HG02759 (cell line): ENCODE data around the gene CFAP20DC.
A peak's percentile ranks its signal among the peaks of the same experiment; 100 is the strongest.
"Not testable (repeated sequence)": the region's sequence is repeated elsewhere in the genome, so short reads cannot be mapped to it uniquely, and the experiment has no call there.

Experiments
- ATAC-seq: cut with Tn5 transposase; IDR thresholded peaks from one replicate; pipeline ENCODE4 v1.9.1; 2021; ENCODE audit warnings: mild to moderate bottlenecking, moderate library complexity; ENCODE audit not compliant: unreplicated experiment

Gene CFAP20DC

GRCh38 chr3:58967866-58968265, 82.0 kb downstream of the CFAP20DC start:
- ATAC-seq, result not testable (repeated sequence)

- ATAC-seq, result no peak
These were observed 84.0 kb downstream of the CFAP20DC start for GRCh38 chr3:58965865-58966264.

- ATAC-seq, result no peak
These were observed 85.8 kb downstream of the CFAP20DC start for GRCh38 chr3:58963928-58964503.

GRCh38 chr3:58962816-58963215, 87.0 kb downstream of the CFAP20DC start:
- no peak for ATAC-seq

- ATAC-seq, result no peak
These were observed 87.7 kb downstream of the CFAP20DC start for GRCh38 chr3:58962040-58962651.

- no peak for ATAC-seq
These were observed 94.5 kb downstream of the CFAP20DC start for GRCh38 chr3:58955308-58955707.

GRCh38 chr3:58953288-58953687, 96.5 kb downstream of the CFAP20DC start:
- ATAC-seq, result no peak

GRCh38 chr3:58952128-58952917, 97.5 kb downstream of the CFAP20DC start:
- ATAC-seq, result peak; percentile 91

- ATAC-seq, result no peak
These were observed 101.8 kb downstream of the CFAP20DC start for GRCh38 chr3:58948018-58948417.

- no peak for ATAC-seq
These were observed 103.0 kb downstream of the CFAP20DC start for GRCh38 chr3:58946875-58947274.

GRCh38 chr3:58938057-58938456, 111.8 kb downstream of the CFAP20DC start:
- no peak for ATAC-seq

- ATAC-seq, result no peak
These were observed 125.2 kb downstream of the CFAP20DC start for GRCh38 chr3:58924578-58924977.

GRCh38 chr3:58900386-58900785, 149.4 kb downstream of the CFAP20DC start:
- no peak for ATAC-seq

GRCh38 chr3:58899953-58900298, 149.9 kb downstream of the CFAP20DC start:
- peak; percentile 10 for ATAC-seq

GRCh38 chr3:58899159-58899952, 150.5 kb downstream of the CFAP20DC start:
- peak; percentile 96 for ATAC-seq

- no peak for ATAC-seq
These were observed 151.3 kb downstream of the CFAP20DC start for GRCh38 chr3:58898513-58898912.

- no peak for ATAC-seq
These were observed 152.2 kb downstream of the CFAP20DC start for GRCh38 chr3:58897646-58898045.

- ATAC-seq, result not testable (repeated sequence)
These were observed 154.1 kb downstream of the CFAP20DC start for GRCh38 chr3:58895678-58896077.

GRCh38 chr3:58892526-58892925, 157.3 kb downstream of the CFAP20DC start:
- ATAC-seq, result not testable (repeated sequence)

GRCh38 chr3:58888087-58888486, 161.7 kb downstream of the CFAP20DC start:
- ATAC-seq, result no peak

GRCh38 chr3:58884453-58884852, 165.4 kb downstream of the CFAP20DC start:
- ATAC-seq, result no peak
